GM19372 (cell line): ENCODE data around the gene ZNF740.
"Not testable (repeated sequence)": the region's sequence is repeated elsewhere in the genome, so short reads cannot be mapped to it uniquely, and the experiment has no call there.

Source experiments
- ATAC-seq: cut with Tn5 transposase; IDR thresholded peaks from one replicate; pipeline ENCODE4 v1.9.1; 2021; ENCODE audit warnings: mild to moderate bottlenecking, low read depth, moderate library complexity; ENCODE audit not compliant: unreplicated experiment

Gene ZNF740

GRCh38 chr12:53172352-53172751, 8.2 kb upstream of the ZNF740 start:
- no peak for ATAC-seq

- ATAC-seq = no peak
Measured at GRCh38 chr12:53173085-53173715, 7.3 kb upstream of the ZNF740 start.

GRCh38 chr12:53174881-53175491, 5.5 kb upstream of the ZNF740 start:
- no peak for ATAC-seq

- ATAC-seq = no peak
Measured at GRCh38 chr12:53176750-53177149, 3.8 kb upstream of the ZNF740 start.

- ATAC-seq = not testable (repeated sequence)
Measured at GRCh38 chr12:53177447-53177846, 3.1 kb upstream of the ZNF740 start.

GRCh38 chr12:53178803-53179202, 1.7 kb upstream of the ZNF740 start:
- ATAC-seq = not testable (repeated sequence)

GRCh38 chr12:53179687-53180219, 769 bp upstream of the ZNF740 start:
- peak; percentile 11 for ATAC-seq

GRCh38 chr12:53180931-53181645, 566 bp downstream of the ZNF740 start:
- ATAC-seq = peak; percentile 38

GRCh38 chr12:53181935-53182334, 1.4 kb downstream of the ZNF740 start:
- ATAC-seq = no peak

GRCh38 chr12:53182903-53183302, 2.4 kb downstream of the ZNF740 start:
- no peak for ATAC-seq

GRCh38 chr12:53184828-53185227, 4.3 kb downstream of the ZNF740 start:
- no peak for ATAC-seq

GRCh38 chr12:53185582-53186153, 5.1 kb downstream of the ZNF740 start:
- ATAC-seq = no peak

- ATAC-seq = no peak
Measured at GRCh38 chr12:53186745-53187144, 6.2 kb downstream of the ZNF740 start.

GRCh38 chr12:53187145-53187899, 6.8 kb downstream of the ZNF740 start:
- ATAC-seq = no peak

GRCh38 chr12:53190108-53190729, 9.7 kb downstream of the ZNF740 start:
- ATAC-seq = no peak

- ATAC-seq = no peak
Measured at GRCh38 chr12:53191096-53191884, 10.8 kb downstream of the ZNF740 start.

GRCh38 chr12:53191885-53192530, 11.5 kb downstream of the ZNF740 start:
- no peak for ATAC-seq

GRCh38 chr12:53192531-53193021, 12.1 kb downstream of the ZNF740 start:
- ATAC-seq = no peak

GRCh38 chr12:53193040-53193439, 12.5 kb downstream of the ZNF740 start:
- ATAC-seq = no peak
